ENCODE results near the gene HAUS1.
"Not testable (repeated sequence)": the region's sequence is repeated elsewhere in the genome, so short reads cannot be mapped to it uniquely, and the experiment has no call there.

HAUS1 gene

GRCh38 chr18:46095532-46095931 is 8.7 kb upstream of the HAUS1 start:
- DNase-seq, result no peak

GRCh38 chr18:46096651-46097300 is 7.4 kb upstream of the HAUS1 start:
- DNase-seq, result no peak

GRCh38 chr18:46097431-46097800 is 6.8 kb upstream of the HAUS1 start:
- no peak for DNase-seq

GRCh38 chr18:46097801-46098615 is 6.2 kb upstream of the HAUS1 start, which contains the start of gene ATP5F1A:
TSS of gene ATP5F1A (minus strand) at chr18:46098296. CDS start at chr18:46098231, 65 bp downstream.
- peak; percentile 90 for DNase-seq

- DNase-seq, result peak; percentile 74
Observed at GRCh38 chr18:46098616-46098933, 5.6 kb upstream of the HAUS1 start.

- no peak for DNase-seq
Observed at GRCh38 chr18:46099463-46099862, 4.7 kb upstream of the HAUS1 start.

GRCh38 chr18:46109386-46109785 is 5.2 kb downstream of the HAUS1 start:
- no peak for DNase-seq

GRCh38 chr18:46110406-46110805 is 6.2 kb downstream of the HAUS1 start:
- no peak for DNase-seq

GRCh38 chr18:46113751-46114150 is 9.6 kb downstream of the HAUS1 start:
- no peak for DNase-seq

GRCh38 chr18:46126625-46127024 is 22.4 kb downstream of the HAUS1 start:
- DNase-seq, result not testable (repeated sequence)

GRCh38 chr18:46130061-46130460 is 25.9 kb downstream of the HAUS1 start:
- no peak for DNase-seq

- DNase-seq, result not testable (repeated sequence)
Observed at GRCh38 chr18:46130549-46130948, 26.4 kb downstream of the HAUS1 start.

GRCh38 chr18:46133534-46133933 is 29.3 kb downstream of the HAUS1 start:
- no peak for DNase-seq

GRCh38 chr18:46134920-46135675 is 30.9 kb downstream of the HAUS1 start:
- DNase-seq, result peak; percentile 23

- DNase-seq, result no peak
Observed at GRCh38 chr18:46140173-46140572, 36.0 kb downstream of the HAUS1 start.

GRCh38 chr18:46141199-46141598 is 37.0 kb downstream of the HAUS1 start:
- no peak for DNase-seq

GRCh38 chr18:46148810-46149209 is 44.6 kb downstream of the HAUS1 start:
- peak; percentile 53 for DNase-seq

GRCh38 chr18:46152436-46152807 is 48.2 kb downstream of the HAUS1 start:
- DNase-seq, result no peak

- peak; percentile 35 for DNase-seq
Observed at GRCh38 chr18:46152808-46153617, 48.8 kb downstream of the HAUS1 start.

GRCh38 chr18:46155641-46156051 is 51.5 kb downstream of the HAUS1 start:
- no peak for DNase-seq

GRCh38 chr18:46156124-46156745 is 52.0 kb downstream of the HAUS1 start:
- no peak for DNase-seq

GRCh38 chr18:46156843-46157242 is 52.7 kb downstream of the HAUS1 start:
- no peak for DNase-seq
